Sigmoid colon (tissue), 4 donors: ENCODE measurements around the gene PIK3CD.

Experiments used
- CTCF ChIP-seq, 4 experiments: fragments of 450-650 bp in 3 of 4; fragments of 200-600 bp in 1 of 4; IDR thresholded peaks; one replicate each; pipeline ENCODE4 v1.5.1; 2016 to 2019; ENCODE audit warnings: antibody characterized with exemption in 4 of 4, mild to moderate bottlenecking in 3 of 4, moderate library complexity in 2 of 4
- EP300 ChIP-seq, 4 donors: sonication (generic); formaldehyde crosslinking; IDR thresholded peaks; one replicate each; pipeline ENCODE4 v1.6.1; 2017; ENCODE audit warnings: antibody characterized with exemption in 4 of 4
- POLR2A ChIP-seq, 2 donors: fragments of 450-650 bp; IDR thresholded peaks; one replicate each; pipeline ENCODE4 v1.6.1; 2016; ENCODE audit warnings: antibody characterized with exemption in 2 of 2, mild to moderate bottlenecking in 2 of 2, moderate library complexity in 2 of 2
- POLR2AphosphoS5 ChIP-seq, 4 donors: sonication (generic); formaldehyde crosslinking; IDR thresholded peaks; one replicate each; pipeline ENCODE4 v1.6.1; 2017; ENCODE audit warnings: antibody characterized with exemption in 4 of 4

GRCh38 chr1:9768983-9769382 is 117.5 kb downstream of the PIK3CD start:
- TF ChIP-seq POLR2AphosphoS5 (IDR thresholded peaks at IDR 0.05) (no peak), POLR2A (IDR thresholded peaks at IDR 0.05) (no peak), CTCF (IDR thresholded peaks at IDR 0.05) (no peak), EP300 (IDR thresholded peaks at IDR 0.05) (no peak)
